ENCODE data around the gene HYAL3. TPM values are rescaled to one million over a fixed set of nuclear protein-coding genes. Genes with fewer than 3 reads are reported as not detected.
A peak's percentile ranks its signal among the peaks of the same experiment; 100 is the strongest.

The HYAL3 gene
- total and polyA plus RNA-seq, 2 of the 8 experiments (the other 6 are each of a cell fraction or from before 2014, with no cell fraction given): 3.2 to 12.2 TPM

DNA sequence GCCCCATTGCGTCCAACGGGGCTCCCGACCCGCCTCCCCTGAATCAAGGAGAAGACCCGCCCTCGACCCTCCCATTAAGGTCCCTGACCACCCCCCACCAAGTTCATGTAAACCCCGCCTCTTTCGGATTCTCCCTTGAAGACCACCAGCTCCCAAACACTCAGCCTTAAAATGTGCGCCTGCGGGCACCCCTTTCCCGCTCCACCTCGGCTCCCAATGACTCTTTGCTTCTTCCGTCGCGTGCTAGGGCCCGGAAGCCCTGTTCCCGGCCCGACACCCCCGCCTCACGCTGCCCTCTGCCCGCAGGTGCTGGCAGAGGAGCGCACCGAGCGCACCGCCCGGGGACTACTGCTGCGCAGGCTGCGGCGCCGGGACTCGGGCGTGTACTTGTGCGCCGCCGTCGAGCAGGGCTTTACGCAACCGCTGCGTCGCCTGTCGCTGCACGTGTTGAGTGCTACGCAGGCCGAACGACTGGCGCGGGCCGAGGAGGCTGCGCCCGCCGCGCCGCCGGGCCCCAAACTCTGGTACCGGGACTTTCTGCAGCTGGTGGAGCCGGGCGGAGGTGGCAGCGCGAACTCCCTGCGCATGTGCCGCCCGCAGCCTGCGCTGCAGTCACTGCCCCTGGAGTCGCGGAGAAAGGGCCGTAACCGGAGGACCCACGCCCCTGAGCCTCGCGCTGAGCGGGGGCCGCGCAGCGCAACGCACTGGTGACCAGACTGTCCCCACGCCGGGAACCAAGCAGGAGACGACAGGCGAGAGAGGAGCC is 23.0 kb downstream of the HYAL3 start:
- Histone ChIP-seq H3K79me2 (ENCODE audit: control insufficient read depth in 1 of 2, insufficient read depth in 2 of 2, low read length in 2 of 2) (no peaks in the 10 kb centered on the region), H3K14ac (ENCODE audit: insufficient read length) (no peak overlapping the region), H3K18ac (ENCODE audit: extremely low read depth, low read length) (no peak overlapping the region; the same call in 1 of the 2 replicates), H2BK12ac (ENCODE audit: low read depth, low read length) (no peak overlapping the region), H2AFZ (ENCODE audit: low read length) (no peak overlapping the region), H3K4ac (replicated peaks; ENCODE audit: insufficient read length, low read depth, low read length) (no peak overlapping the region), H2BK5ac (ENCODE audit: low read depth, low read length) (no peak overlapping the region), H3K79me1 (ENCODE audit: low read depth, low read length) (no peaks in the 10 kb centered on the region), H4K91ac (replicated peaks; ENCODE audit: insufficient read length, low read length) (no peak overlapping the region), H3K4me3 (ENCODE audit: extremely low read depth in 1 of 4, insufficient read depth in 2 of 4, low read depth in 3 of 4, low read length in 4 of 4) (peak overlapping the region; percentile 14 to 61 (median 22); a peak in 6 of 8 replicates), H2BK15ac (ENCODE audit: low read length) (no peak overlapping the region), H3K56ac (replicated peaks; ENCODE audit: insufficient read length, low read depth, low read length) (no peak overlapping the region), H3K27ac (ENCODE audit: low read depth, low read length) (no peak overlapping the region), H2AK5ac (ENCODE audit: low read depth, low read length) (0 out of 2 replicates have a peak overlapping the region, but pooled peaks have one; percentile 39), H4K20me1 (replicated peaks in 1 of 2; ENCODE audit: control insufficient read depth in 1 of 2, insufficient read depth in 2 of 2, low read length in 2 of 2) (no peaks in the 10 kb centered on the region), H3K9me3 (ENCODE audit: insufficient read depth in 2 of 2, low read depth in 1 of 2, low read length in 1 of 2) (no peaks in the 10 kb centered on the region; a peak in 1 of 4 replicates), H3K23me2 (ENCODE audit: low read depth, low read length) (peaks cover 2% of the 10 kb centered on the region; the same call in 1 of the 2 replicates), H4K5ac (ENCODE audit: insufficient read length, low read depth, low read length) (no peak overlapping the region), H4K8ac (ENCODE audit: extremely low read depth, insufficient read depth, low read length) (peak overlapping the region; percentile 87; the same call in 1 of the 2 replicates), H2BK120ac (replicated peaks; ENCODE audit: low read depth, low read length) (no peak overlapping the region), H3K27me3 (replicated peaks in 1 of 4; ENCODE audit: control insufficient read depth in 3 of 4, extremely low read depth in 1 of 4, insufficient read depth in 3 of 4, low read length in 3 of 4) (peaks cover 27 to 54% (median 43%) of the 10 kb centered on the region in 4 experiments), H3K4me1 (replicated peaks in 1 of 4; ENCODE audit: control insufficient read depth in 3 of 4, insufficient read depth in 4 of 4, low read length in 3 of 4) (peaks cover 0 to 13% (median 10%) of the 10 kb centered on the region in 4 experiments; a peak in 5 of 7 replicates), H3K23ac (ENCODE audit: insufficient read length) (no peak overlapping the region), H3K4me2 (ENCODE audit: insufficient read depth in 1 of 2, low read depth in 2 of 2, low read length in 2 of 2) (peak overlapping the region; percentile 53 to 86), H3K36me3 (ENCODE audit: control insufficient read depth in 2 of 4, insufficient read depth in 4 of 4, low read length in 3 of 4) (no peaks in the 10 kb centered on the region), H2BK20ac (ENCODE audit: low read length) (no peak overlapping the region), H3K9ac (replicated peaks in 1 of 4; ENCODE audit: extremely low read depth in 1 of 4, low read depth in 3 of 4, low read length in 3 of 4) (no peak overlapping the region)
- ChIA-PET POLR2A (ENCODE audit: partially characterized antibody) (interaction anchor here (0.8 to 9.6 kb wide), 13 partner anchors 9 to 63 kb away, joined by 3 to 122 read pairs (median 5); partner anchors contain the start of gene IFRD2), CTCF (ENCODE audit: partially characterized antibody) (interaction anchor here (1.4 to 53.5 kb wide), 10 partner anchors 14 to 91 kb away, joined by 4 to 2149 read pairs (median 12); partner anchors contain the start of genes GNAI2, GNAT1, HYAL2 and IFRD2)
- FAIRE-seq (no peak), DNase-seq (ENCODE audit: low read depth in 1 of 2, low spot score in 2 of 2) (peak in 1 of 2 experiments; percentile 78)
- 50% methylated on average over 55 of the region's 79 CpGs; no CpG with 5 or more reads in 1 of the 2 experiments for WGBS, 2 experiments (ENCODE audit: extremely low coverage in 1 of 2, insufficient coverage in 1 of 2, insufficient read length in 1 of 2, insufficient replicate concordance in 2 of 2, low coverage in 1 of 2, low lambda C conversion rate in 2 of 2, missing lambda C conversion rate in 1 of 2)
- TF ChIP-seq SAP30 (IDR thresholded peaks at IDR 0.05; ENCODE audit: insufficient read depth, insufficient replicate concordance, low read length): no peak
- peak; percentile 63; the same call in 1 of the 2 replicates for TF ChIP-seq RBBP5 (IDR thresholded peaks at IDR 0.05; ENCODE audit: borderline replicate concordance, low read depth, low read length)
- no peak for TF ChIP-seq SP1 (IDR thresholded peaks at IDR 0.05; ENCODE audit: low read depth, low read length)
- TF ChIP-seq TBP (IDR thresholded peaks at IDR 0.05; ENCODE audit: low read depth, low read length): 0 out of 2 replicates have a peak, but pooled peaks have one; percentile 1
- TF ChIP-seq SIN3A (conservative IDR thresholded peaks at IDR 0.05 in 1 of 2, IDR thresholded peaks at IDR 0.05 in 1 of 2; ENCODE audit: low read depth in 1 of 2, low read length in 2 of 2): peak in 1 of 2 experiments; percentile 47; a peak in 1 of 4 replicates
- TF ChIP-seq POLR2AphosphoS5 (IDR thresholded peaks at IDR 0.05; ENCODE audit: low read depth, low read length): no peak
- peak in 1 of 2 experiments; percentile 60; a peak in 1 of 4 replicates for TF ChIP-seq HDAC2 (IDR thresholded peaks at IDR 0.05; ENCODE audit: borderline replicate concordance in 1 of 2, low read depth in 2 of 2, low read length in 2 of 2)
- peak; percentile 97 for TF ChIP-seq CREB1 (IDR thresholded peaks at IDR 0.05)
- no peak for TF ChIP-seq GTF2F1 (IDR thresholded peaks at IDR 0.05; ENCODE audit: borderline replicate concordance, low read depth, low read length)
- no peak for TF ChIP-seq HDAC6 (IDR thresholded peaks at IDR 0.05; ENCODE audit: low read depth, low read length)
- 0 out of 2 replicates have a peak, but pooled peaks have one; percentile 27 for TF ChIP-seq TAF1 (IDR thresholded peaks at IDR 0.05; ENCODE audit: low read depth, low read length)

Measured in H1 (cell line).